ENCODE measurements around the gene NTSR2. TPM values are rescaled to one million over a fixed set of nuclear protein-coding genes. Genes with fewer than 3 reads are reported as not detected.

NTSR2 gene
- total RNA-seq, 1 experiment from 2014 or later: not detected

DNA sequence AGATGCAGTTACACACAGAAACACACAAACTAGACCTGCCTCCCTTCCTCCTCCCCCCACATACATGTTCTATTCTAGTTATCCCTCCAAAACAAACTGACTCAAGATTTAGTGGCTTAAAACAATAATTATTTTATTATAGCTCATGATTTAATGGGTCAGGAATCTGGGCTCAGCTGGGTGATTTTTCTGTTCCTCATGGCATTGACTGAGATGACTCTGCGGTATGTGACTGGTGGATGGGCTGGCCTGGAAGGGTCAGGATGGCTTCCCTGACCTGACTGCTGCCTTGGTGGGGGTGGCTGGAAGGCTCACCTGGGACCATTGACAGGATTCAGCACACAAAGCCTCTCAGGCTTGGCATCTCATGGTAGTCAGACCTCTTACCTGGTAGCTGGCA is 33.7 kb upstream of the NTSR2 start:
- H3K27me3 ChIP-seq: no peaks in the 10 kb centered on the region
- peaks cover 28% of the 10 kb centered on the region for H3K9me3 ChIP-seq
- DNase-seq: peak; percentile 87
- no peak overlapping the region for H3K4me3 ChIP-seq
- no peaks in the 10 kb centered on the region for H3K36me3 ChIP-seq

DNA sequence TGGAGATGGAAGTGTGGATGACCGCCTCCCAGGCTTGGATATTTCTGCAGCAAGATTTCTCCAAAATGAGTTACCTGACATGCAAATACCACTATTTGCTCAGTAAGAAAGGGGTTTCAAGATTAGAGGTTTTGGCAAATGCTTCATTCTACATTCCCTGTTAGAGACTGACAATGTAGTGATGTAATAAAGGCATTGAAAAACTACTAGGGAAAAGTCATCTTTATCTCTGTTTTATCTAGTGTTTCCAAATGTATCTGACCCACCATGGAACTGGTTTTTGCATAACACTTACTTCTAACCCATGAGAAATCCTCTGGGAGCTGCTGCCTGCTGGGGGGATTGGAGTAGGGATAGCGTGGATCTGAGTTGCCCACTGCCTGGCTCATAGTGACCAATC is 33.0 kb upstream of the NTSR2 start:
- H3K36me3 ChIP-seq: no peaks in the 10 kb centered on the region
- peaks cover 28% of the 10 kb centered on the region for H3K9me3 ChIP-seq
- H3K27me3 ChIP-seq: no peaks in the 10 kb centered on the region
- DNase-seq: no peak
- no peak overlapping the region for H3K4me3 ChIP-seq

DNA sequence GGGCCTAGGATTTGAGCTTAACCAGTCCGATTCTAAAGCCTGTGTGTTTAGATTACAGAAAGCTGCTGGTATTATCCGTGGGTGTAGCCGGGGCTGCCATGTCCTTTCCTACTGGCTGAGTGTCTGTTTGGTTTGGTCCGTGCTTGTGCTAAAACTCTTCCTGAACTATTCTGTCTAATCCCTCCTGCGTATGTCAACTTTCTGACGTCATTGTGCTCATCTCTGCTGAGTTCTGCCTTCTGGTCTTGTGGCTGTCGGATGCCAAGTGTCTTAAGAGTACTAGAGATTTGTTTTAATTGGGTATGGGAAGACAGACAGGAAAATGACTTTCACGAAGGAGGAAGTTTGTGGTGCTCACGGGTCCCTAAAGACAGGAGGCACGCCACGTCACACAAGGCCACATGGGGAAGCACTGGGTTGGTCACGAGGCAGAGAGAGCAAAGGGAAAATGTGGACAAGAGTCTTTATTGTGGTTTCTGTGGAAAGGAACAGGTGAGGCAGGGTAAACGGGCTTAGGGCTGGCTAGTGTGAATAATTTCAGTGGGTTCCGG is 31.8 kb upstream of the NTSR2 start:
- H3K27me3 ChIP-seq: no peaks in the 10 kb centered on the region
- DNase-seq: peak; percentile 68

DNA sequence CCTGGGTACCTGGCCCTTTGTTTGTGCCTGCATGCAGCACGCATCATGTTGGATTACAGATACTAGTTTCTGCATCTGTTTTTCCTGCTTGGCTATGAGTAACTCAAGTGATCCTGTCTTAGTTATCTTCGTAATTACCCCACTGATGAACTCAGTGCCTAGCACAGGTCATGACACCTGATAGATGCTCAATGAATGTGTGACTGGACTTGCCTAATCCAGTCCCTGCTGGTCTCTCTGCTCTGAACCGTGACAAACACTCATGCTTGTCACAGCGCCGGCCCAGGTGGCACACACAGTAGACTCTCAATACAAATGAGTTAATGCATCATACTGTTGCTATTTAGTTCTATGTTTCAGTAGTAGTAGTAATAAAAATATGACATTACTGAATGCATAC is 31.2 kb upstream of the NTSR2 start:
- H3K9me3 ChIP-seq: peaks cover 20% of the 10 kb centered on the region
- no peak for DNase-seq
- H3K36me3 ChIP-seq: no peaks in the 10 kb centered on the region

More for the DNA sequence above, 31.8 kb upstream of the NTSR2 start:
- Histone ChIP-seq H3K4me3 (no peak overlapping the region), H3K36me3 (no peaks in the 10 kb centered on the region), H3K9me3 (peaks cover 27% of the 10 kb centered on the region)

DNA sequence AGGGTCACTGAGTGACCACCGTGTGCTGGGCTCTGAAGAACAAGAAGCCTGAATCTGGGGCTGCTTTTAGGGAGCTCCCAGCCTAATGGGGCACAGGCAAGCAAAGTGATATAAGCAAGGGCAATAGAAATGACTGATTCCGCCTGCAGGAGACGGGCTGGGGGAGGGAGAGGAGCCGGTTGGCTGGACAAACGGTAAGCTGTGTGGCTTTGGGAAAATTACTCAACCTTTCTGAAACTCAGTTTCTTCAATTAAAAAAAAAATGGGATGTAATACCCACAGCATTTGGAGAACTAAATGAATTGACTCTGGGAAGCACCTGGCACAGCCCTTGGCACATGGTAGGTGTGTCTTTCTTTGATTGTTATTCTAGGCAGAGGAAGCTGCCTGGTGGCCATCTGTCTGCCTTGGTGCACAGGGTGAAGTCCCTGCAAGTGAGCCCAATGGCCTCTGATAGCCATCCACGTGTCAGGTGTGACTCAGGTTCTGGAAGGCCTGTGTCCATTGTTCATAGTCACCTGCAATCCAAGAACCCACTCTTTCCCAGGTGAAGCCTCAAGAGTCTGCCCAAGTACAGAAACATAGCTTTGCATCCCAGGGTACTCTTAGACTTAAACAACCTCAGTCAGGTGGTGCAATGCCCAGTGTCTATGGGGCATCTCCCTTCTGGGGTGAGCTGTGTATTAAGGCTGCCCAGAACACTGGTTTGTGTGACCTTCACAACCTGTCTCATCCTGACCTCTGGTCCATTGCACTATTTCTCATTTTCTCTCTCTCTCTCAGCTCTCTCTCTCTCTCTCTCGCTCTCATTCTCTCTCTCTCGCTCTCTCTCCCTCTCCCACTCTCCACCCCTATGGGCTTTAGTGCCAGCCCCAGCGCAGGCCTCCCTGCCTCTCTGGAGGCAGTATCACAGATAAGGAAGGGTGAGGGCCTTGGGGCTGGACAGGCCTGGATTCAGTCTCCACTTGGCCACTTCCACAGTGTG is 30.0 kb upstream of the NTSR2 start:
- no peaks in the 10 kb centered on the region for H3K36me3 ChIP-seq
- H3K9me3 ChIP-seq: peaks cover 8% of the 10 kb centered on the region
- no peaks in the 10 kb centered on the region for H3K27me3 ChIP-seq
- no peak overlapping the region for H3K4me3 ChIP-seq
- no peak for DNase-seq

More for the DNA sequence above, 31.2 kb upstream of the NTSR2 start:
- no peaks in the 10 kb centered on the region for H3K27me3 ChIP-seq
- H3K4me3 ChIP-seq: no peak overlapping the region

DNA sequence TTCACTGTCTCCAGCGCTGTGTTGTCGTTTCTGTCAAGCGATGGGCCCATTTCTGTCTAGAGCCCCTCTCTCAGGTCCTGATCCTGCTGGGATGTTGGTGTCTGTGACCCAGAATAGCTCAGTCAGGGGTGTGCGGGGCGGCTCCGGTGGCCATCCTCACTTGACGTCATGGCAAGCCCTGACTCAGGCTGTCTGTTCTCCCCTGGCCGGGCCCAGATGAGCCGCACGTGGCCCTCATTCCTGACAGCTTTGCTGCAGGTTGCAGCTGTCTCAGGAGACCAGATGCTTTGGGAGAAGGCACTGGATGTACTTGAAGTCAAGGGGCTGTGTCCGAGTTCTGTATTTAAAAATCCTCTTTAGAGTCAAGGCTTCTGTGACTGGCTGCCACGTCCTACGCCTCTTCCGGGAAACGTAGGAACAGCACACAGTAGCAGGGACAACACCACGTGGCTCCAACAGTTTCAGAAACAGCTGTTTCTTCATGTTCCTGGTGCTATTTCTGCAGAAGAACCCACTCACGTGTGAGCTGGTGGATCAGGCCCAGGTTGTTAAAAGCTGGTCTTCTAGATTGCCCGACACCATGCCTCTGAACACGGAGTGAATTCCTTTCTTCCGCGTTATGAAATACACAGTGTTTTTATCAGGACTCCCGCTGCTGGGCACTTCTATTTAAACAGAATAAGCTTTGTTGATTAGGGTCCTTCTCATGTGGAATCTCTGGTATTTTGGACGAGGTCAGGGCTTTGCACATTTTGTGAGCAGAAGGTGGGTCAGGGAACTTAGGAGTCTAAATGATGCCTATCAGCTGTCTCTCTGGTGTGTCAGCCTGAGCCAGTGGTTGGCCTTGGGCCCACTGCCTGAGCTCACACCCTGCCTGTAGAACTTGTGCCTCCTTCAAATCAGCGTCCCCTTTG is 28.3 kb upstream of the NTSR2 start:
- no peaks in the 10 kb centered on the region for H3K9me3 ChIP-seq
- DNase-seq: peak; percentile 97
- no peak overlapping the region for H3K4me3 ChIP-seq
- H3K36me3 ChIP-seq: no peaks in the 10 kb centered on the region
- no peaks in the 10 kb centered on the region for H3K27me3 ChIP-seq

DNA sequence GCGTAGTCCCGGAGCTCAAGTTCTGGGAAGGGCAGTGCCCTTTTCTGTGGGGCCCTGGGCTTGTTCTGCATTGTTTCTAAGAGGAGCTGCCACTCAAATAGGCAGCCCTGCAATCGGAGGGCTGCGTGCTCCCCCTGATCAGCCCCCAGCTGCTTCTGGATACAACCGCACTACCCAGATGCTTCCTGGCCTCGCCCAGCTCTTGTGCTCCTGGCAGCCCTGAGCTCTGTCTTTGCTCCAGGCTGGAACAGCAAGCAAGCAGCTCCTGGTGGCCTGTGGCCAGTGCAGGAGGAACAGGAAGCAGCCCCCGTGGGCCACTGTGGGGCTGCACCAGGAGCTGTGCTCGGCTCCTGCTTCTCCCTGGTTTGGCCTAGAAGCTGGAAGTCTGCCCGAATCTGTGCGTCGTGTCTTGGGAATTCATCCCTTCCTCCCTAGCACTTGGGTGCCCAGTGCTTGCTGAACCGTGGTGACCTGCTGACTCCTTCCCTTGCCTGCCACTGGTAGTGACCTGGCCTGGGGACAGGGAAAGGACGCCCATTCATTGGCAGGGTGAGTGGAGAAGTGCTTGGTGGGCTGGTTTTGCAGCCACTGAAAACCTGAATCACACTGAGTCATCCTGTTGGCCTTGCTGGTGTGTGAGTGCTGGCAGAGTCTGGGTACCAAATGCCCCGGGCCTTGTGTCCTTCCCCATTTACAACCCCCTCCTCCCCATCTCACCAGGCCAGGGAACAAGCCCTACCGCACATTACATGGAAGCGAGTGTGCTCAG is 27.3 kb upstream of the NTSR2 start:
- peak; percentile 100 for DNase-seq
- H3K9me3 ChIP-seq: no peaks in the 10 kb centered on the region
- H3K27me3 ChIP-seq: no peaks in the 10 kb centered on the region
- no peak overlapping the region for H3K4me3 ChIP-seq
- H3K36me3 ChIP-seq: no peaks in the 10 kb centered on the region

DNA sequence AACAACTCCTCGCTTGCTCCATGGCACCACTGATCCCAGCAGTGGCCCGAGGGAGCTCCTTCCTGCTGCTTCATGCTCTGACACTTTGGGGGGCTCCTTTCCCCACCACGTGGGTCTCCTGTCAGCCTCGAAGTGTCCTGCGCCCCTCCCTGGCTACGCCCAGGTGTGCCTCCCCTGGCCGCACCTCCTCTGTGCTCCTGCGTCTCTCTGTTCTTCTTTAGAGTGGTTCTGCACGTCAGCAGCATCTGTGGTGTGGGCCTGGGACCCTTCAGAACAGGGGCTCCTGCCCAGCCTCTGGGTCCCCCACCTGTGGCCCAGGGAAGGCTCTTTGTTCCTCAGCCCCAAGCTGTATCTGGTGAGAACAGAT is 26.7 kb upstream of the NTSR2 start:
- no peak overlapping the region for H3K4me3 ChIP-seq
- no peaks in the 10 kb centered on the region for H3K36me3 ChIP-seq
- no peaks in the 10 kb centered on the region for H3K9me3 ChIP-seq
- DNase-seq: no peak
- H3K27me3 ChIP-seq: no peaks in the 10 kb centered on the region

DNA sequence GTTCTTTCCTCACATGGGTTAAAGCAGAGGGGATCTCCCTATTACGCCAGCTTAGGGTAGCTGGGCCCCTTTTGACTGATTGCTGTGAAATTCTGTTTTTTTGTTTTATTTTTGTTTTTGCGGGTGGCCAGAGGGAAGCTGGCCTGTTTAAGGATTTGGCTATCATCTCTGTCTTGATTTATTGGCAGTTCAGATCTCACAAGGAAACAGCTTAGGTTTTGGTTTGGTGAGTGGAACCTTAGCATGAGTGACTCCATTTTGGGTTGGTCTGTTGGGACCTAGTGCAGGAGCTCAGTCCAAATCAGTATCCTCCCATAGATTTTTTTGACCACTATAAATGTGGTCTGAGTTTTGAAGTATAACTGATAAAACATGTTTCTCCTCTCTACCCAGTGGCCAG is 25.6 kb upstream of the NTSR2 start:
- Histone ChIP-seq H3K4me3 (no peak overlapping the region), H3K9me3 (no peaks in the 10 kb centered on the region), H3K36me3 (no peaks in the 10 kb centered on the region), H3K27me3 (no peaks in the 10 kb centered on the region)
- DNase-seq: no peak

DNA sequence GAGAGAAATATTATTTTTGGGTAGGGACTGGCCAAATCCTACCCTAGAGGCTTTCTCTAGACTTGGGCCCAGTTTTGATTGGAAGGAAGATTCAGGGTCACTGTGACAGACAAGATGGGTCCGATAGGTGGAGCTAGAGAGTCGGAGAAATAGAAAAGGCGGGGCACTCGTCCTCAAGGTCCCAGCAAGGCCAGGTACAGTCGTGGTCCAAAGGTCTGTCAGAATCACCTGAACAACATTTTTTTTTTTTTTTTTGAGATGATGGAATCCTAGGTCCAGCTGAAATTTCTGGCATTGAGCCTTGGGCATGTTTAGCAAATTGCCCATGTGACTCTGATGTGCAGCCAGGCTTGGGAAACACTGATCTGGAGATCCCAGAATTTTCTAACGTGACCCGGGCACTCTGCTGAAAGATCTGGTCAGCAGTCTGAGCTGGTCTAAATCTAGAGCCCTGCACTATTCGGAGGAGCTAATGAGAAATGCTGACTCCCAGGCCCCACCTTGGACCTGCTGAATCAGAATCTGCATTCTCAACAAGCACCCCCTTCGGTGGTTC is 23.0 kb upstream of the NTSR2 start:
- H3K4me3 ChIP-seq: no peak overlapping the region
- no peaks in the 10 kb centered on the region for H3K27me3 ChIP-seq
- H3K9me3 ChIP-seq: no peaks in the 10 kb centered on the region
- DNase-seq: peak; percentile 79
- H3K36me3 ChIP-seq: no peaks in the 10 kb centered on the region

DNA sequence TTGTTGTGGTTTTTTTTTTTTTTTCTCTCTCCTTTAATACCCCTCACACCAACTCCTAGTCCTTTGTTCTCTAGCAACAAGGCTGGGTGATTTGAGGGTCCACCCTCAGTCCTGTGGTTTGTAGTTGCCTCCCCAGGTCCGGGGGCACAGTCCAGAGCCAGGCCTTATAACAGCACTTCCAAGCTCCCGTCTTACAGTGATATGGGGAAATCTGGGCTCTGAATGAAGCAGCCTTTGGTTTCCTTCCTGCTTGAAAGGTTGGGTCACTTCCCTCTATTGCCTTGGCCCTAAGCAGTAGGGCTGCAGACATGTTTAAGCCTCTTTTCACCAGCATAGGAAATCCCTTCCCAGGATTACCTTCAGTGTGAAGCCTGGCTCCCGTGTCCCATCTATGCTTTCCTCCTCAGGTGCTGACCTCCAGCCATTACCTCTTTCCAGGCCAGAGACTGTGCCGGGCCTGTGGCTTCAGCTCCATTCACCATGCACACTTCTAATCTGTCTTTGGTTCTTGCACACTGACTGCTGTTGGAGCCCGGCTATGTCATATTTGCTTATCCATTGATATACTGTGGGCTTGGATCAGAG is 21.2 kb upstream of the NTSR2 start:
- no peaks in the 10 kb centered on the region for H3K36me3 ChIP-seq
- no peaks in the 10 kb centered on the region for H3K27me3 ChIP-seq
- no peaks in the 10 kb centered on the region for H3K9me3 ChIP-seq
- DNase-seq: no peak
- no peak overlapping the region for H3K4me3 ChIP-seq

DNA sequence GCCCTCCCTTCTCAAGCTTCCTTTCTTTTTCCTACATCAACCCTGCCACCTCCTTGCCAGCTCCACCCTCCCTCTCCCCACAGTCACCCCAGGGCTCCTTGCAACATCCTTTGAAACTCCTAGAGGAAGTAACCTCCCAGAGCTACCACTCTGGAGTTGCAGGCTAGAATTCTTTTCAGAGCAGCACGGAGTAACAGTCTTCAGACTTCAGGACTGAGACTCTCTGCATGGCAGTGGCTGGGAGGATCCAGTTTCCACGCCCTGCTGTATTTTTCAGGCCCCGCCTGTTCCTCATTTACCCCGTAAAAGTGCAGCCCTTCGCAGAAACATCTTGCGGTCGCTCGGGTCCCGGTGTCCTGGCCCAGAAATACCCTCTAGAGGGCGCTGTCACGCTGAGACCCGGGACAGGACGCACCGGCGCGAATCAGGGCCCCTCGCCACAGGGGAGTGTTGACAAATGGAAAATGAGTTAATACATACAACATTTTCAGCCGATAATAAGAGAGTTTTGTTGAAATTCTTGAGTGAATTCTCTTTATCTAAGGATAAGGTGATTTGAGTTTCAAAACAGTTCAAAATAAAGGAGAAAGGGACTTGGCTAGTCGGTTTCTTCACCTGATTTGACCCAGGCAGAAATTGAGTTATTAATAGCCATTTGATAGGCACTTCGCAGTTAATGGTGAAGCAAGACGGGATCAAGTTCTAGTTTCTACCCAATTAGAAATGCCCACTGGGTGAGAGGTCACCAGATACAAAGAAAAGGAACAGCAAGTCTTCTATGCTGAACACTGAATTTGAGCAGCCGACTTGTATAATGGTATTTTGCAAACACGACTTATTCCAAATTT is 18.5 kb upstream of the NTSR2 start:
- no peaks in the 10 kb centered on the region for H3K27me3 ChIP-seq
- peak; percentile 94 for DNase-seq
- H3K36me3 ChIP-seq: no peaks in the 10 kb centered on the region
- peak overlapping the region; percentile 18 for H3K4me3 ChIP-seq
- no peaks in the 10 kb centered on the region for H3K9me3 ChIP-seq

DNA sequence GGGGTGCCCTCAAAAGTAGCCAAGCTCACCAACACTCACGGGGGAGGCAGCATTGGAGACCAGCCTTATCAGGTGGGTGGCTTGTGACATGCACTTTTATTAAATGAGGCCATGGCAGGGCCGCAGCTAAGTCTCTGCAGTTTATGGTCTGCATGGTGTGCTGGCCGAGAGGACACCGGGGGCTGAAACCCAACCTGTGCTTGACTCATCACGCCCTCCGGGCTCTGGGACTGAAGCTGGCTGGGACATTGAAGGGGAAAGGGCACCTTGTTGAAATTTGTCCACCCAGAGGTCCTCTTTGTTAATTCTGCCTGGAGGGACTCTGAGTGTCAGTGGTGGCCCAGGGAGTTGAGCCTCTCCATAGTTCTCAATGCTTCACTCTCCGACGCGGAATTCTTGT is 17.7 kb upstream of the NTSR2 start:
- DNase-seq: no peak
- Histone ChIP-seq H3K4me3 (no peak overlapping the region), H3K27me3 (no peaks in the 10 kb centered on the region), H3K9me3 (no peaks in the 10 kb centered on the region), H3K36me3 (no peaks in the 10 kb centered on the region)

DNA sequence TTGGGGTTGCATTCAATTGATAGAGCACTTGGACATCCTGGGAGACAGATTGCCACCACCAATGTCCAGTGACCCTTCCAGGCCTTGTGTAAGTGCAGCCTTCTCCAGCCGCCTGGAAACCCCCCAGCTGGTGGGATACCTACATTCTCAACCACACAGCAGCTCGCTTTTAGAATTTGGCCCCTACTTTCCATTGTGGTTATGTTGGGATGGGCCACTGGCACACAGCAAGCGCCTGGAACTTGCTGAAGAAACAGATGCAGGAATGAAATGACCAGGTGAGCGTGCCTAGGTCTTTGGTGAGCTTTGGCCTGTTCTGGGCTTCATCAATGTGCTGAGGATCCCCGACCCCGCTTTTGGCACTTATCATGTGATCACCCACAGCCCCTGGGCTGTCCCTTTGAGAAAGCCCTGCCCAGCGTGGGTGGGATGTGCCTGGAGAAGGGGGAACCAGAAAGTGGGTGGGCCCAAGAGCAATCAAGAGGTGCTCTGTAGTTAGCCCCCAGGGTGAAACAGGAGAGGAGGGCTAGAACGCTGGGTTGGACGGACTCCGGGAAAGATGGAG is 16.0 kb upstream of the NTSR2 start:
- Histone ChIP-seq H3K4me3 (no peak overlapping the region), H3K9me3 (no peaks in the 10 kb centered on the region), H3K27me3 (no peaks in the 10 kb centered on the region), H3K36me3 (no peaks in the 10 kb centered on the region)
- DNase-seq: no peak

Data from MG63 (cell line).